ENCODE measurements around the gene ANO2.

- TF ChIP-seq, protein P1, sequence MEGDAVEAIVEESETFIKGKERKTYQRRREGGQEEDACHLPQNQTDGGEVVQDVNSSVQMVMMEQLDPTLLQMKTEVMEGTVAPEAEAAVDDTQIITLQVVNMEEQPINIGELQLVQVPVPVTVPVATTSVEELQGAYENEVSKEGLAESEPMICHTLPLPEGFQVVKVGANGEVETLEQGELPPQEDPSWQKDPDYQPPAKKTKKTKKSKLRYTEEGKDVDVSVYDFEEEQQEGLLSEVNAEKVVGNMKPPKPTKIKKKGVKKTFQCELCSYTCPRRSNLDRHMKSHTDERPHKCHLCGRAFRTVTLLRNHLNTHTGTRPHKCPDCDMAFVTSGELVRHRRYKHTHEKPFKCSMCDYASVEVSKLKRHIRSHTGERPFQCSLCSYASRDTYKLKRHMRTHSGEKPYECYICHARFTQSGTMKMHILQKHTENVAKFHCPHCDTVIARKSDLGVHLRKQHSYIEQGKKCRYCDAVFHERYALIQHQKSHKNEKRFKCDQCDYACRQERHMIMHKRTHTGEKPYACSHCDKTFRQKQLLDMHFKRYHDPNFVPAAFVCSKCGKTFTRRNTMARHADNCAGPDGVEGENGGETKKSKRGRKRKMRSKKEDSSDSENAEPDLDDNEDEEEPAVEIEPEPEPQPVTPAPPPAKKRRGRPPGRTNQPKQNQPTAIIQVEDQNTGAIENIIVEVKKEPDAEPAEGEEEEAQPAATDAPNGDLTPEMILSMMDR (IDR thresholded peaks at IDR 0.05), result no peak
- TF ChIP-seq POLR2A (IDR thresholded peaks at IDR 0.05) (no peak), EP300 (IDR thresholded peaks at IDR 0.05; ENCODE audit: low read depth) (no peak)
These were observed 44.6 kb upstream of the ANO2 start for GRCh38 chr12:5989621-5990020.

Measured in transverse colon (tissue), 3 donors.